OCI-LY1 (cell line): ENCODE data around the gene SLC14A1.

Source experiments
- H2AFZ ChIP-seq: fragments of 200-600 bp; sonication (generic), shearing (Covaris generic); 2 replicates; pipeline ENCODE4 v1.6.0; 2014; ENCODE audit warnings: antibody characterized with exemption, mild to moderate bottlenecking, low read length
- H3F3A ChIP-seq: fragments of 200-600 bp; sonication (generic), shearing (Covaris generic); 2 replicates; pipeline ENCODE4 v1.6.0; 2014; ENCODE audit warnings: mild to moderate bottlenecking, antibody characterized with exemption, low read length, moderate library complexity; ENCODE audit not compliant: insufficient read depth
- H3K27ac ChIP-seq: fragments of 200-600 bp; sonication (generic); 2 replicates; pipeline ENCODE4 v1.5.1; 2014; ENCODE audit warnings: low read length, mixed run types, mild to moderate bottlenecking, low read depth; ENCODE audit not compliant: poor library complexity, severe bottlenecking
- H3K27me3 ChIP-seq: fragments of 200-600 bp; sonication (generic); 2 replicates; pipeline ENCODE4 v1.6.0; 2014; ENCODE audit warnings: antibody characterized with exemption, mild to moderate bottlenecking, low read length, moderate library complexity; ENCODE audit not compliant: insufficient read depth
- H3K36me3 ChIP-seq: fragments of 200-600 bp; sonication (generic); 2 replicates; pipeline ENCODE4 v1.6.1; 2014; ENCODE audit warnings: mild to moderate bottlenecking, antibody characterized with exemption, low read length, moderate library complexity, mixed read lengths; ENCODE audit not compliant: insufficient read depth
- H3K4me1 ChIP-seq: fragments of 200-600 bp; sonication (generic); 2 replicates; pipeline ENCODE4 v1.5.1; 2014; ENCODE audit warnings: mild to moderate bottlenecking, low read length, moderate library complexity; ENCODE audit not compliant: insufficient read depth, severe bottlenecking
- H3K4me2 ChIP-seq: fragments of 200-600 bp; sonication (generic), shearing (Covaris generic); 2 replicates; pipeline ENCODE4 v1.6.1; 2014; ENCODE audit warnings: low read length
- H3K4me3 ChIP-seq: fragments of 200-600 bp; sonication (generic); 2 replicates; pipeline ENCODE4 v1.5.1; 2014; ENCODE audit warnings: low read length, low read depth, mild to moderate bottlenecking, mixed read lengths; ENCODE audit not compliant: poor library complexity, severe bottlenecking
- H3K79me2 ChIP-seq: fragments of 200-600 bp; shearing (Covaris generic); 2 replicates; pipeline ENCODE4 v1.6.1; 2016; ENCODE audit warnings: mixed run types, low read length, mixed read lengths; ENCODE audit not compliant: insufficient read depth
- H3K9ac ChIP-seq: fragments of 200-600 bp; sonication (generic), shearing (Covaris generic); 2 replicates; pipeline ENCODE4 v1.6.1; 2014; ENCODE audit warnings: mild to moderate bottlenecking, low read length, mixed read lengths
- H3K9me2 ChIP-seq: fragments of 200-600 bp; sonication (generic), shearing (Covaris generic); 2 replicates; pipeline ENCODE4 v1.6.1; 2014; ENCODE audit warnings: low read depth, mild to moderate bottlenecking, low read length, mixed read lengths
- H3K9me3 ChIP-seq: fragments of 200-600 bp; shearing (Covaris generic); 2 replicates; pipeline ENCODE4 v1.6.1; 2014; ENCODE audit warnings: low read length, mixed read lengths
- H4K20me1 ChIP-seq: fragments of 200-600 bp; sonication (generic), shearing (Covaris generic); 2 replicates; pipeline ENCODE4 v1.6.0; 2016; ENCODE audit warnings: mild to moderate bottlenecking, low read length; ENCODE audit not compliant: insufficient read depth
- EZH2 ChIP-seq: fragments of 200-600 bp; sonication (generic), shearing (Covaris generic); IDR thresholded peaks from 2 replicates; pipeline ENCODE4 v1.8.0; 2017; ENCODE audit warnings: borderline replicate concordance, mixed run types, mild to moderate bottlenecking, antibody characterized with exemption, low read length, moderate library complexity, mixed read lengths
- TF ChIP-seq, protein P1 (sequence below): fragments of 200-600 bp; sonication (generic), shearing (Covaris generic); IDR thresholded peaks from 2 replicates; pipeline ENCODE4 v1.5.1; 2017; ENCODE audit warnings: mild to moderate bottlenecking, antibody characterized with exemption, low read length, moderate library complexity, mixed read lengths

Gene SLC14A1

DNA sequence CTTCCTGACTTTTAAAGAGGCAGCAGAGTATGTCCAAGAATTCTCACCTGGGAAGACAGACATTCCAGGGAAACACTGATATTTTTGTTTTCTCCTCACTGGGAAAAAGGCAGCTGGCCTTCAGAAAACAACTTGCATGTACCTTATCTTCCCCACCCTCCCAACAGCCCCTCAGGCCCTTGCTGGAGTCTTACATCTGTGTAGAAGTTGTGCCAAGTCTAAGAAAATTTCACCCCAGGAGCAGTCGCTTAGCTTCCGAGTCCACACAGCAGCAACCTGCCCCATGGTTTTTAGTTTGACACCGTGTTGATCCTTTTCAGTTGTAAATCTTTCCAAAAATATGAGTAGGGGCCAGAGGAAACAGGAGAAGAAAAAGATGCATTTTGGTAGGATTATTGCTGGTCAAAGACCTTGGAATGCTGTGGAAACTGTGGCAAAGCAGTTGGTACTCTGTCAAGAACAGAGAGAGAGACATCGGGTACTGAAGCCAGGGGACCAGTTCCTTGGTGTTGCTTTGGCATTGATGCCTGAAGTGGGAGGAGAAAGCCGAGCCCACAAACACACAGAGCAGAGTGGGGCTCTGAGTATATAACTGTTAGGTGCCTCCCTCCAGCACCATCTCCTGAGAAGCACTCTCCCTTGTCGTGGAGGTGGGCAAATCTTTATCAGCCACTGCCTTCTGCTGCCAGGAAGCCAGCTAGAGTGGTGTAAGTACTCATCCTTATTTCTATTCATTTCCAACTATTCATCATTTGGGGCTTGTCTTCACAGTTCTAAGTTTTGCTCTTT, at the start of gene SLC14A1:
Gene SLC14A1 (plus strand): TSS at position 615 of the 789 bp plus-strand sequence. CDS start 6,140 bp downstream, outside the sequence.
- H3K36me3 ChIP-seq = no peaks in the 10 kb centered on the region
- H3K4me1 ChIP-seq = no peaks in the 10 kb centered on the region
- H4K20me1 ChIP-seq = no peaks in the 10 kb centered on the region
- no peaks in the 10 kb centered on the region for H3K9me2 ChIP-seq
- H3K9me3 ChIP-seq = no peaks in the 10 kb centered on the region
- H3K79me2 ChIP-seq = no peaks in the 10 kb centered on the region
- no peak within 1 kb of the TSS for H2AFZ ChIP-seq
- H3K4me2 ChIP-seq = no peak within 1 kb of the TSS
- no peaks in the 10 kb centered on the region for H3K27me3 ChIP-seq
- no peak within 1 kb of the TSS for H3K27ac ChIP-seq
- TF ChIP-seq EZH2 = no peak
- TF ChIP-seq, protein P1, sequence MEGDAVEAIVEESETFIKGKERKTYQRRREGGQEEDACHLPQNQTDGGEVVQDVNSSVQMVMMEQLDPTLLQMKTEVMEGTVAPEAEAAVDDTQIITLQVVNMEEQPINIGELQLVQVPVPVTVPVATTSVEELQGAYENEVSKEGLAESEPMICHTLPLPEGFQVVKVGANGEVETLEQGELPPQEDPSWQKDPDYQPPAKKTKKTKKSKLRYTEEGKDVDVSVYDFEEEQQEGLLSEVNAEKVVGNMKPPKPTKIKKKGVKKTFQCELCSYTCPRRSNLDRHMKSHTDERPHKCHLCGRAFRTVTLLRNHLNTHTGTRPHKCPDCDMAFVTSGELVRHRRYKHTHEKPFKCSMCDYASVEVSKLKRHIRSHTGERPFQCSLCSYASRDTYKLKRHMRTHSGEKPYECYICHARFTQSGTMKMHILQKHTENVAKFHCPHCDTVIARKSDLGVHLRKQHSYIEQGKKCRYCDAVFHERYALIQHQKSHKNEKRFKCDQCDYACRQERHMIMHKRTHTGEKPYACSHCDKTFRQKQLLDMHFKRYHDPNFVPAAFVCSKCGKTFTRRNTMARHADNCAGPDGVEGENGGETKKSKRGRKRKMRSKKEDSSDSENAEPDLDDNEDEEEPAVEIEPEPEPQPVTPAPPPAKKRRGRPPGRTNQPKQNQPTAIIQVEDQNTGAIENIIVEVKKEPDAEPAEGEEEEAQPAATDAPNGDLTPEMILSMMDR = no peak
- no peak within 1 kb of the TSS for H3K9ac ChIP-seq
- H3K4me3 ChIP-seq = no peak within 1 kb of the TSS
- no peaks in the 10 kb centered on the region for H3F3A ChIP-seq

DNA sequence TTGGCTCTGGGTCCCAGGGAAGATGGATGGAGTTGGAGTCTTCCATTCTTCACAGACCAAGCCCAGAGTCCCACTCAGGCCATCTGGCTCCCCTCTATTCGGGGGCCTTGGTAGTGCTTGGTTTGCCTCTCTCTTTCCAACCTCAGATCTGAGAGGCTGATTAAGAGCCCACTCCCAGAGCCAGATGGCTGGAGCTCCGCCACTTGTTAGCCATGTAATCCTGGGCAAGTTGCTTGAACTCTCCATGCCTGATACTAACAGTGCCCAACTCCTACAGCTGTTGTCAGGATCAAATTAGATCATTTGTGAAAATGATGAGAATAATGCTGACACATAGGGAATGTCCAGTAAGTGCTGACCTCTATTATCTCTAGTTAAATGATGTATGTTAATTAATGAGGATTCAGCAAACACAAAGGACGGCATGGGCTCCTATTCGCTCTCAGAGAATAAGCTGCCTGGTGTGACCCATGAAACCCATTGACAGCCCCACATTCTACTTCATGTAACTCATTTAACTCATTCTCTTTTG, 46.6 kb upstream of the SLC14A1 start:
- no peaks in the 10 kb centered on the region for H3K9me2 ChIP-seq
- H3K4me2 ChIP-seq = no peak overlapping the region
- no peak overlapping the region for H3K27ac ChIP-seq
- no peaks in the 10 kb centered on the region for H3K36me3 ChIP-seq
- H3K4me1 ChIP-seq = no peaks in the 10 kb centered on the region
- TF ChIP-seq, protein P1 = no peak
- TF ChIP-seq EZH2 = no peak
- H4K20me1 ChIP-seq = no peaks in the 10 kb centered on the region
- no peaks in the 10 kb centered on the region for H3K27me3 ChIP-seq
- no peaks in the 10 kb centered on the region for H3K79me2 ChIP-seq
- no peaks in the 10 kb centered on the region for H3F3A ChIP-seq
- no peak overlapping the region for H3K9ac ChIP-seq
- no peak overlapping the region for H3K4me3 ChIP-seq
- no peak overlapping the region for H2AFZ ChIP-seq
- no peaks in the 10 kb centered on the region for H3K9me3 ChIP-seq

DNA sequence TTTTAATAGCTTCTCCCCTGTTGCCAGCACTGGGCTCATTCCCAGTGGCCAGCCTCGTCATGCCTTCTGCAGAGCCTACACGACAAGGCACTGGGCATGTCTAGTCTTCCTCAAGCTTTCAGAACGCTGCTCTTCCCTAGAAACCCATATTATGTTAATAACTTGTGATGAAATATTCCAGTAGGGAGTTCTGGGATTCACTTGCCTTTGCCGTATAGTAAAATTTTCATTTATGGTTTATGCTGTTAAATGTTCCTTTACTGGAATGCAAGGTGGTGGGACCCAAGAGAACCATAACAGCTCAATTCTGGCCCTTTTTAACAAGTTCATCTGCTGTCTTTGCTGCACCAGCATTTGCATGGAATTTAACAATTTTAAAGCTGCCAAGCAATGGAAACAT, 45.5 kb upstream of the SLC14A1 start:
- H3K9ac ChIP-seq = no peak overlapping the region
- no peak for TF ChIP-seq EZH2
- TF ChIP-seq, protein P1 = no peak
- no peaks in the 10 kb centered on the region for H3K79me2 ChIP-seq
- no peak overlapping the region for H3K4me3 ChIP-seq
- H2AFZ ChIP-seq = no peak overlapping the region
- H3K4me2 ChIP-seq = no peak overlapping the region
- H3K27ac ChIP-seq = no peak overlapping the region
- H3K9me2 ChIP-seq = no peaks in the 10 kb centered on the region
- H3K36me3 ChIP-seq = no peaks in the 10 kb centered on the region
- H3K9me3 ChIP-seq = no peaks in the 10 kb centered on the region
- H3K27me3 ChIP-seq = no peaks in the 10 kb centered on the region
- no peaks in the 10 kb centered on the region for H3F3A ChIP-seq
- no peaks in the 10 kb centered on the region for H3K4me1 ChIP-seq
- no peaks in the 10 kb centered on the region for H4K20me1 ChIP-seq
